ENCODE measurements around the gene GSTO2. TPM values are rescaled to one million over a fixed set of nuclear protein-coding genes. Genes with fewer than 3 reads are reported as not detected.

The GSTO2 gene
- total and polyA plus RNA-seq, 10 of the 15 experiments (the other 5 are each of a cell fraction or from before 2014, with no cell fraction given) = 0.16 to 0.86 (median 0.46) TPM

GRCh38 chr10:104267721-104268404 is 1.1 kb upstream of the GSTO2 start:
- 3% methylated on average over 14 of the region's 14 CpGs for WGBS (ENCODE audit: insufficient coverage, insufficient replicate concordance, low lambda C conversion rate, missing lambda C conversion rate)
- Histone ChIP-seq H3K4me1 (ENCODE audit: control insufficient read depth, insufficient read depth, low read length) (0 out of 2 replicates have a peak, but pooled peaks cover 3% of the 10 kb centered on the region), H3K79me2 (ENCODE audit: control insufficient read depth, insufficient read depth, low read length) (peaks cover 39% of the 10 kb centered on the region), H3K4me2 (ENCODE audit: control insufficient read depth, insufficient read depth) (peak overlapping the region; percentile 89), H3K4me3 (peak overlapping the region; percentile 73), H3K27ac (ENCODE audit: control insufficient read depth, insufficient read depth) (peak overlapping the region; percentile 80), H4K20me1 (ENCODE audit: control insufficient read depth, insufficient read depth) (no peaks in the 10 kb centered on the region), H3K9ac (ENCODE audit: control insufficient read depth, insufficient read depth, low read length) (peak overlapping the region; percentile 86), H3K27me3 (replicated peaks in 1 of 2; ENCODE audit: control insufficient read depth in 2 of 2, insufficient read depth in 2 of 2, low read length in 1 of 2) (no peaks in the 10 kb centered on the region), H3K9me3 (replicated peaks; ENCODE audit: control insufficient read depth, insufficient read depth, low read length) (no peaks in the 10 kb centered on the region), H3K36me3 (ENCODE audit: control insufficient read depth in 2 of 2, insufficient read depth in 2 of 2, low read length in 1 of 2) (peaks cover 0 to 10% of the 10 kb centered on the region in 2 experiments; a peak in 1 of 4 replicates), H2AFZ (ENCODE audit: control insufficient read depth, low read depth, low read length) (no peak overlapping the region)
- no peak for FAIRE-seq
- no peak for DNase-seq (ENCODE audit: low read depth, low spot score)
- ChIA-PET CTCF (interaction anchor here (1.2 to 1.9 kb wide), 3 partner anchors 12 to 83 kb away, joined by 3 to 5 read pairs (median 5); partner anchors contain the start of gene CFAP43), POLR2A (interaction anchor here (4.2 kb wide), 1 partner anchor 12 kb away, joined by 36 read pairs; the partner anchor contains the start of gene GSTO1), SMC1A (ENCODE audit: uncharacterized antibody, unreplicated experiment) (interaction anchor here (1.1 to 3.2 kb wide), 4 partner anchors 9 to 84 kb away, joined by 3 to 20 read pairs (median 6); partner anchors contain the start of gene GSTO1), RAD21 (ENCODE audit: unreplicated experiment) (interaction anchor here (2.2 kb wide), 1 partner anchor 13 kb away, joined by 7 read pairs; the partner anchor contains the start of gene GSTO1)
- intact Hi-C loops (cut with micrococcal nuclease; ENCODE audit: unreplicated experiment) = loop anchor here (5.0 to 10.0 kb wide), 2 partner anchors 146 to 363 kb away; partner anchors contain the start of gene SFR1
- peak; percentile 9 for ATAC-seq
- in situ Hi-C loops (cut with MboI) = no loop called here
- no TSS peak for BruUV-seq (replicated peaks)
- no peak for TF ChIP-seq IRF3 (IDR thresholded peaks at IDR 0.05)
- TF ChIP-seq MTA3 (IDR thresholded peaks at IDR 0.05; ENCODE audit: borderline replicate concordance, low read length) = no peak
- TF ChIP-seq SRF (IDR thresholded peaks at IDR 0.05; ENCODE audit: low read depth in 2 of 2, low read length in 2 of 2) = no peak
- TF ChIP-seq REST (IDR thresholded peaks at IDR 0.05; ENCODE audit: low read depth, low read length) = no peak
- peak; percentile 32; the same call in 1 of the 2 replicates for TF ChIP-seq NFIC (IDR thresholded peaks at IDR 0.05; ENCODE audit: low read depth, low read length)
- no peak for TF ChIP-seq FOXM1 (IDR thresholded peaks at IDR 0.05; ENCODE audit: low read depth, low read length)
- no peak for TF ChIP-seq PBX3 (IDR thresholded peaks at IDR 0.05; ENCODE audit: insufficient replicate concordance, low read depth, low read length)
- no peak for TF ChIP-seq SIN3A (IDR thresholded peaks at IDR 0.05; ENCODE audit: low read depth, low read length)
- TF ChIP-seq SREBF1 (IDR thresholded peaks at IDR 0.05; ENCODE audit: low read length) = no peak
- peak; percentile 40; the same call in 1 of the 2 replicates for TF ChIP-seq ATF2 (IDR thresholded peaks at IDR 0.05; ENCODE audit: low read length)

All from GM12878 (cell line).